Glutamatergic neuron (in vitro differentiated cells): Measurements from ENCODE around the gene RBM33. TPM values are rescaled to one million over a fixed set of nuclear protein-coding genes. Genes with fewer than 3 reads are reported as not detected.

Source experiments
- DNase-seq: peaks from one replicate; pipeline ENCODE4 v3.0.0; 2022
- H3K27ac Mint-ChIP-seq: one replicate; pipeline ENCODE4 v1.8.0; 2020; ENCODE audit warnings: mild to moderate bottlenecking, mixed read lengths, inconsistent platforms; ENCODE audit not compliant: unreplicated experiment
- H3K27me3 Mint-ChIP-seq: one replicate; pipeline ENCODE4 v1.8.0; 2020; ENCODE audit warnings: mild to moderate bottlenecking, moderate library complexity, mixed read lengths, inconsistent platforms; ENCODE audit not compliant: unreplicated experiment
- H3K36me3 Mint-ChIP-seq: one replicate; pipeline ENCODE4 v1.8.0; 2020; ENCODE audit warnings: mild to moderate bottlenecking, mixed read lengths, inconsistent platforms; ENCODE audit not compliant: unreplicated experiment
- H3K4me1 Mint-ChIP-seq: one replicate; pipeline ENCODE4 v1.8.0; 2020; ENCODE audit warnings: mild to moderate bottlenecking, low read depth, mixed read lengths, inconsistent platforms; ENCODE audit not compliant: unreplicated experiment
- H3K4me3 Mint-ChIP-seq: one replicate; pipeline ENCODE4 v1.8.0; 2020; ENCODE audit warnings: mild to moderate bottlenecking, mixed read lengths, inconsistent platforms; ENCODE audit not compliant: unreplicated experiment
- H3K9me3 Mint-ChIP-seq: one replicate; pipeline ENCODE4 v1.8.0; 2020; ENCODE audit warnings: mild to moderate bottlenecking, moderate library complexity, mixed read lengths, inconsistent platforms; ENCODE audit not compliant: unreplicated experiment
- CTCF ChIP-seq: fragments of 200-600 bp; sonication (generic); IDR thresholded peaks from one replicate; pipeline ENCODE4 v1.5.0; 2021; ENCODE audit not compliant: partially characterized antibody, unreplicated experiment
- total RNA-seq: library from RNA; stranded (reverse); fragmentation: NEBNext Ultra II Directional; extraction: Animal tissue kit (Norgen Biotek cat#: 25700); gene quantifications from one replicate; pipeline ENCODE4 v1.2.1, GENCODE V29; 2021; ENCODE audit not compliant: unreplicated experiment

Gene RBM33
- total RNA-seq, 1 donor from 2014 or later, result 67.5 TPM

DNA sequence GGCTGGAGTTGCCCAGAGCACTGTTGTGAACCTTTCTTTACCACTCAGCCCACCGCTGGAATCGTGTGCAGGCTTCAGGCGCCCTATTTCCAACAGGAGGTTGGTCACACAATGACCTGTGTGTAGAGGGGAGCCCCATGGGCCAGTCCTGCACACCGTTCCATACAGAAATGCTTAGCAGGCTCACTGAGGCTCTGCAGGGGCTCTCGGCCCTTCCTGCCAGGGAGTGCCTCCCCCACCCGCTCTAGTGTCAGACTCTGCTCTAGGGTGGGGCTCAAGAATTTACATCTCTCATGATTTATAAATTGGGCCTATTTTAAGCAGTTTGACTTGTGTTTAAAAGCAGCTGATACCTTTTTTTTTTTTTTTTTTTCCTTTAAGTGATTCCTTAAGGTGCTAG, 125.8 kb downstream of the RBM33 start:
- H3K4me1 Mint-ChIP-seq, result peaks cover 34% of the 10 kb centered on the region
- no peak for DNase-seq
- H3K4me3 Mint-ChIP-seq, result no peak overlapping the region
- H3K27ac Mint-ChIP-seq, result no peak overlapping the region
- no peak for TF ChIP-seq CTCF
- H3K36me3 Mint-ChIP-seq, result no peaks in the 10 kb centered on the region
- H3K27me3 Mint-ChIP-seq, result no peaks in the 10 kb centered on the region
- H3K9me3 Mint-ChIP-seq, result no peaks in the 10 kb centered on the region

- no peak overlapping the region for H3K27ac Mint-ChIP-seq
- DNase-seq, result no peak
- H3K36me3 Mint-ChIP-seq, result no peaks in the 10 kb centered on the region
- H3K9me3 Mint-ChIP-seq, result peaks cover 1% of the 10 kb centered on the region
- peaks cover 2% of the 10 kb centered on the region for H3K27me3 Mint-ChIP-seq
- H3K4me1 Mint-ChIP-seq, result peaks cover 11% of the 10 kb centered on the region
- TF ChIP-seq CTCF, result no peak
- no peak overlapping the region for H3K4me3 Mint-ChIP-seq
Measured at GRCh38 chr7:155773531-155773930, 129.1 kb downstream of the RBM33 start.

GRCh38 chr7:155774947-155775346, 130.5 kb downstream of the RBM33 start:
- DNase-seq, result no peak
- Mint-ChIP-seq H3K4me1 (peaks cover 7% of the 10 kb centered on the region), H3K36me3 (no peaks in the 10 kb centered on the region), H3K27ac (no peak overlapping the region), H3K27me3 (peaks cover 4% of the 10 kb centered on the region), H3K9me3 (peaks cover 1% of the 10 kb centered on the region), H3K4me3 (no peak overlapping the region)
- TF ChIP-seq CTCF, result no peak

- DNase-seq, result no peak
- Mint-ChIP-seq H3K36me3 (no peaks in the 10 kb centered on the region), H3K27me3 (peaks cover 4% of the 10 kb centered on the region), H3K27ac (no peak overlapping the region), H3K4me3 (no peak overlapping the region), H3K9me3 (peaks cover 1% of the 10 kb centered on the region), H3K4me1 (peaks cover 6% of the 10 kb centered on the region)
- no peak for TF ChIP-seq CTCF
Measured at GRCh38 chr7:155775691-155776090, 131.2 kb downstream of the RBM33 start.

DNA sequence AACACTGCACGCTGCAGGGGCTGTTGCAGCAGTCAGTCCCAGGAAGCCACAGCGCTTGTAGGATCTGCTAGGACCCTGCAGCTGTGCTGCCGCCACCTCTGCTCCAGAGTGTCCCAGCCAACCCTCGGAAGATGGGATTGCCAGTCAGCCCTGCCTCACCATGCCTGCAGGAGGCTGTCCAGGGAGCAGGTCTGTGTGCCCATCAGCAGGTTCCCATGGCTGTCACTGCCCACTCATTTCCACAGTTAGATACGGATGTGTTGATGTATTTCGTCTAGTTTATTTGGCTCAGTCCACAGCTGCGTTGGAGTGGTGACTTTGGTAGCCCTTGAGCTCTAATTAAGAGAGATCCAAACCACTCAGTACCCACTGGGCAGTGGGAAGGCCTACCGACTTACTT, 132.1 kb downstream of the RBM33 start:
- TF ChIP-seq CTCF, result no peak
- DNase-seq, result no peak
- Mint-ChIP-seq H3K27me3 (peaks cover 4% of the 10 kb centered on the region), H3K36me3 (no peaks in the 10 kb centered on the region), H3K4me3 (no peak overlapping the region), H3K9me3 (peaks cover 1% of the 10 kb centered on the region), H3K27ac (no peak overlapping the region), H3K4me1 (peaks cover 4% of the 10 kb centered on the region)
